K562 (cell line): ENCODE measurements around the gene DSTYK. TPM values are rescaled to one million over a fixed set of nuclear protein-coding genes. Genes with fewer than 3 reads are reported as not detected.

ENCODE experiments used
- ARID2 ChIP-seq: fragments of 450-650 bp; IDR thresholded peaks from 2 replicates; pipeline ENCODE4 v1.6.1; 2017; ENCODE audit warnings: antibody characterized with exemption, mild to moderate bottlenecking
- MGA ChIP-seq: fragments of 450-650 bp; IDR thresholded peaks from 2 replicates; pipeline ENCODE4 v1.6.1; 2016; ENCODE audit warnings: mild to moderate bottlenecking, moderate library complexity
- TEAD4 ChIP-seq, 2 experiments: sonication (generic) in 1 of 2; formaldehyde crosslinking in 1 of 2; IDR thresholded peaks; 2 replicates each; pipeline versions ENCODE4 v1.6.1 to v1.8.0; 2012 to 2022; ENCODE audit warnings: borderline replicate concordance in 1 of 2, inconsistent platforms in 1 of 2, low read length in 1 of 2, mild to moderate bottlenecking in 1 of 2, missing genetic modification reagents in 1 of 2
- TSC22D4 ChIP-seq: fragments of 450-650 bp; IDR thresholded peaks from 2 replicates; pipeline ENCODE4 v1.6.1; 2016; ENCODE audit warnings: missing genetic modification characterization, missing biosample characterization, control low read depth
- ZFP1 ChIP-seq: fragments of 450-650 bp; formaldehyde crosslinking; IDR thresholded peaks from 2 replicates; pipeline ENCODE4 v1.4.0; 2020; ENCODE audit warnings: mild to moderate bottlenecking, mixed read lengths
- ZNF76 ChIP-seq: fragments of 250-450 bp; sonication (Bioruptor Pico); IDR thresholded peaks from 2 replicates; pipeline ENCODE4 v1.4.0; 2020; ENCODE audit warnings: mild to moderate bottlenecking, moderate library complexity, borderline replicate concordance
- polyA plus RNA-seq, 8 experiments: library from polyadenylated mRNA; depleted of rRNA in 4 of 8; stranded (reverse) in 5 of 8; unstranded in 3 of 8; fragments of >200 nt; fragmentation: Nextera tagmentation in 2 of 8; fragmentation: Illumina TruSeq in 1 of 8; extraction: Ambion mirVana in 2 of 8; extraction: Trizol in 1 of 8; gene quantifications; 2 replicates each; pipeline versions ENCODE4 v1.2.1 to v1.2.3, GENCODE V29; 2011 to 2014; ENCODE audit warnings: inconsistent platforms in 1 of 8, missing spikeins in 1 of 8
- total RNA-seq, 7 experiments: library from RNA; depleted of rRNA in 6 of 7; stranded (reverse); fragments of >200 nt in 6 of 7; fragmentation: Illumina TruSeq in 2 of 7; extraction: Trizol in 2 of 7; gene quantifications; 2 replicates each; pipeline versions ENCODE4 v1.2.1 to v1.2.3, GENCODE V29; 2011 to 2021; ENCODE audit warnings: low replicate concordance in 1 of 7

Gene DSTYK
- total and polyA plus RNA-seq, 9 of the 15 experiments (the other 6 are each of a cell fraction or from before 2014, with no cell fraction given), result 4.2 to 7.1 (median 6.2) TPM

GRCh38 chr1:205199090-205199930 lies 12.2 kb downstream of the DSTYK start (continued):
- TF ChIP-seq ZNF76 (CRISPR knock-in tag) (no peak), ARID2 (no peak), MGA (0 out of 2 replicates have a peak, but pooled peaks have one; percentile 20), ZFP1 (CRISPR knock-in tag) (no peak), TSC22D4 (tag) (no peak), TEAD4 (IDR thresholded peaks at IDR 0.05; ENCODE audit: low read length) (peak; percentile 9; the same call in 1 of the 2 replicates), TEAD4 (CRISPR knock-in tag; IDR thresholded peaks at IDR 0.05; ENCODE audit: borderline replicate concordance) (no peak)
